Activated naive CD4-positive, alpha-beta T cell treated with anti-CD3 and anti-CD28 coated beads for 36 hours (primary cell): ENCODE measurements around the gene OR5F1. TPM values are rescaled to one million over a fixed set of nuclear protein-coding genes. Genes with fewer than 3 reads are reported as not detected.

Experiments
- CTCF ChIA-PET: fragments of 350-600 bp; sonication (Branson Sonifier 250); formaldehyde crosslinking; loops from one replicate; lab custom pipeline; 2021; ENCODE audit warnings: antibody characterized with exemption; lab: Charles Lee
- DNase-seq: peaks from one replicate; pipeline ENCODE4 v3.0.0-alpha.2; 2020
- H3K27ac Mint-ChIP-seq: one replicate; pipeline ENCODE4 v1.8.0; 2021; ENCODE audit warnings: mild to moderate bottlenecking, mixed read lengths
- H3K27me3 Mint-ChIP-seq: one replicate; pipeline ENCODE4 v1.8.0; 2021; ENCODE audit warnings: low read depth, mixed read lengths
- H3K36me3 Mint-ChIP-seq: one replicate; pipeline ENCODE4 v1.8.0; 2021; ENCODE audit warnings: low read depth, mixed read lengths
- H3K4me1 Mint-ChIP-seq: one replicate; pipeline ENCODE4 v1.8.0; 2021; ENCODE audit warnings: low read depth, mixed read lengths
- H3K4me3 Mint-ChIP-seq: one replicate; pipeline ENCODE4 v1.8.0; 2021; ENCODE audit warnings: mild to moderate bottlenecking, moderate library complexity, mixed read lengths
- H3K9me3 Mint-ChIP-seq: one replicate; pipeline ENCODE4 v1.8.0; 2021; ENCODE audit warnings: mixed read lengths
- intact Hi-C: fragments of 100-400 bp; cut with micrococcal nuclease; formaldehyde crosslinking; loops from one replicate; pipeline ENCODE4 v1.15.1; 2023
- total RNA-seq, 2 experiments: library from RNA; stranded (reverse); gene quantifications; one replicate each; pipeline ENCODE4 v1.2.3, GENCODE V29; 2021

The OR5F1 gene
- not detected for total RNA-seq

DNA sequence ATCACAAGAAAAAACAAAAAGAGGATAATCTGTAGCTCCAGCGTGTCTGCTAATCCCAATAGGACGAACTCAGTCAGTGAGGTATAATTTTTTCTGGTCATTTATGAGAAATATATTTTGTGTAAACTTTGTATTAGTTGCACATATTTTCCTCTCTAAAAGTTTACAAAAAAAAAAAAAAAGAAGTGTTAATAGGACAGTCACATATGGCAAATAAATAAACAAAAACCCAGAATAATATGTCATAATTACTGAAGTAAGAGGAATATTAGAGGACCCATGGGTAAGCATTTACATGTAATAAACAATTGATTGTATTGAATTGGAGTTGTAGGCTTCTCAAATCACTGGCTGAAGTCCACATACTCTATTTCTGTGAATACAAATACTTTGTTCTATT lies at the start of gene OR5F1:
TSS of gene OR5F1 (minus strand) at position 101 of the 400 bp plus-strand sequence. CDS start at position 101, 0 bp downstream.
- no peak for DNase-seq
- no peaks in the 10 kb centered on the region for H3K4me1 Mint-ChIP-seq
- CTCF ChIA-PET, result no interaction called here
- H3K27me3 Mint-ChIP-seq, result no peaks in the 10 kb centered on the region
- no peaks in the 10 kb centered on the region for H3K36me3 Mint-ChIP-seq
- intact Hi-C loops, result no loop called here
- peaks cover 4% of the 10 kb centered on the region for H3K9me3 Mint-ChIP-seq
- H3K4me3 Mint-ChIP-seq, result no peak within 1 kb of the TSS
- no peak within 1 kb of the TSS for H3K27ac Mint-ChIP-seq

DNA sequence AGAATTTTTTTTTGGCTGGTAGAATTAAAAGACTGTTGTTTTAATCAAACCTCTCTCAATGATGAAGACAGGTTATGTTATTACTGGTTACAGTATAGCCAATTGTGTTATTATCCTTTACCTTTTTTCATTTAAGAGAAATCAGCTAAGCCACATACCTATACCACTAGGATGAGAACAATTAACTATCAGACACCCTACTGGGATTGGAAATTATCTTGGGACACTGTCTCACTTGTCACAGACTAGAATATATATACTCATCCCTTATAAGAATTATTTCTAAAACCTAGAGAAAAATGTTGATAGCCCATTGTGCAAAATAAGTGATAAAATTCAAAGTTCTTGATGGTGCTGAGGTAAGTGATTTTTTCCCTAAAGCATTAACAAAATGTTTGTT lies 32.9 kb upstream of the OR5F1 start, which contains the start of gene OR5AS1:
TSS of gene OR5AS1 (plus strand) at position 301 of the 400 bp plus-strand sequence. CDS start 2,765 bp downstream, outside the sequence.
- intact Hi-C loops, result no loop called here
- peaks cover 3% of the 10 kb centered on the region for H3K9me3 Mint-ChIP-seq
- H3K4me1 Mint-ChIP-seq, result no peaks in the 10 kb centered on the region
- H3K4me3 Mint-ChIP-seq, result no peak within 1 kb of the TSS
- CTCF ChIA-PET, result no interaction called here
- H3K36me3 Mint-ChIP-seq, result no peaks in the 10 kb centered on the region
- H3K27ac Mint-ChIP-seq, result no peak within 1 kb of the TSS
- DNase-seq, result no peak
- no peaks in the 10 kb centered on the region for H3K27me3 Mint-ChIP-seq

DNA sequence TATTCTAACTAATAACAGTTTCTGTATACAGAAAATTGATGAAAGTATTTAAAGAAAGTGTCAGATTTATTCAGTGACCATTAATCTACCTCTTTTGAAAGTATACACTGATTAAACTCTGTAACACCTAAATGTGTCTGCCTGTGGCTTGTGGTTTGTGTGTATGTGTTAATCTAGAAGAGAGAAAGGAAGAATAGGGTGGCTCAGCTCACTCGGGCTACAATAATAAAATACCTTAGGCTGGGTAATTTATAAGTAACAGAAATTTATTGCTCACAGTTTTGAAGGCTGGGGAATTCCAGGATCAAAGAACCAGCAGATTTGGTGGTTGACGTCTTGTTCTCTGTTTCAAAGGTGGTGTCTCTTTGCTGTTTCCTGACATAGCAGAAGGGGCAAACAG lies 19.4 kb upstream of the OR5F1 start:
- Mint-ChIP-seq H3K4me1 (no peaks in the 10 kb centered on the region), H3K27me3 (no peaks in the 10 kb centered on the region), H3K36me3 (peaks cover 1% of the 10 kb centered on the region), H3K27ac (no peak overlapping the region), H3K9me3 (peaks cover 10% of the 10 kb centered on the region), H3K4me3 (no peak overlapping the region)
- DNase-seq, result no peak
- intact Hi-C loops, result no loop called here
- CTCF ChIA-PET, result no interaction called here

DNA sequence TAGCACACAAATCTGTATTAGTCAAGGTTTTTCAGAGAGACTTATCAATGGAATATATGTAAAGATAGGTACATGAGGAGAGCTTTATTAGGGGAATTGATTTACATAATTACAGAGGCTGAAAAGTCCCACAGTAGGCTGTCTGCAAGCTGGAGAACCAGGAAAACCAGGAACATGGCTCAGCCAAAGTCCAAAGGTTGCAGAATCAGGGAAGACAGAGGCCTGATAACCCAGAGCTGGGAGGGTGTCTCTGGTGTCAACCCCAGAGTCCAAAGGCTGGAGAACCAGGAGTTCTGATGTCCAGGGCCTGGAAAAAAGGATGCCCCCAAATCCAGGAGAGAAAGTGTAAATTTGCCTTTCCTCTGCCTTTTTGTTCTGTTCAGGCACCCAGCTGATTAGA lies 16.3 kb upstream of the OR5F1 start:
- Mint-ChIP-seq H3K27me3 (no peaks in the 10 kb centered on the region), H3K4me3 (no peak overlapping the region), H3K36me3 (peaks cover 1% of the 10 kb centered on the region), H3K4me1 (no peaks in the 10 kb centered on the region), H3K27ac (no peak overlapping the region), H3K9me3 (peaks cover 6% of the 10 kb centered on the region)
- intact Hi-C loops, result no loop called here
- CTCF ChIA-PET, result no interaction called here
- DNase-seq, result no peak

DNA sequence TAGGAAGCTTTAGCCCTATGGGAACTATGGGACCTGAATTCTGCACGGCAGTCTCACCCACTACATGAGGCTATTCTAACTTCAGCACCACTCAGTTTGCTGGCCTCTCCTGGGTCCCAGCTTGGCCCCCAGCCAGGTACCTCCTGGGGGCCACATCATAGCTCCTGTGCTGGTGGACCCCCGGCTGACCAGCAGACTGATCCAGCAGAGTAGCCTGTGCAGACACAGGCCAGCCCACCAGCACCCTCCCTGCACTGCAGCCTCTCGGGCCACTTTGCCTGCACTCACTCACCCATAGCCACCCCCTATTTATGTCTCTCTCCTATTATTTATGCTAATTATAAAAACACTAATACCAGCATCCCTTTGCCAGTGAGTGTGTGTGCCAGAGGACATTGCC lies 23.5 kb downstream of the OR5F1 start:
- Mint-ChIP-seq H3K4me3 (no peak overlapping the region), H3K36me3 (no peaks in the 10 kb centered on the region), H3K9me3 (peaks cover 9% of the 10 kb centered on the region), H3K4me1 (no peaks in the 10 kb centered on the region), H3K27ac (no peak overlapping the region), H3K27me3 (no peaks in the 10 kb centered on the region)
- DNase-seq, result no peak
- intact Hi-C loops, result no loop called here
- CTCF ChIA-PET, result no interaction called here

DNA sequence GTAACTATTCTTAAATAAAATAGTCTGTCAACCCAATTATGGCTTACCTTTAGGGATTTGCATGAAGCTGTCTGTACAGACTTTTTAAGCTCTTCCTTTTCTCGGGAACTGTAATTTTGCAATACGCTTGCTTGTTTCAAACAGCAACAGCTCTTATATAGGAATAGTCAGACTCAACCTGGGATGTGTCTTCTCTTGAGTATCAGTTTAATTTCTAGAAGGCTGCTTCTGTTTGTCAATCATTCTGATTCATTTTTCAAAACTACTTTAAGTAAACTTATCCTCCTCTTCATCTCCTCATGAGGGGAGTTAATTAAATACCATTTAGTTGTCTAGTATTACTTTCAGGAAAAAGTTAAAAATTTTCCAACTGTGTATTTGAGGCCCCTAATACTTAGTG lies 24.6 kb downstream of the OR5F1 start, which contains the start of gene OR10AG1:
TSS of gene OR10AG1 (minus strand) at position 101 of the 400 bp plus-strand sequence. CDS start at position 63, 38 bp downstream.
- Mint-ChIP-seq H3K36me3 (no peaks in the 10 kb centered on the region), H3K4me1 (no peaks in the 10 kb centered on the region), H3K9me3 (peaks cover 11% of the 10 kb centered on the region), H3K4me3 (no peak within 1 kb of the TSS), H3K27ac (no peak within 1 kb of the TSS), H3K27me3 (no peaks in the 10 kb centered on the region)
- intact Hi-C loops, result no loop called here
- DNase-seq, result no peak
- CTCF ChIA-PET, result no interaction called here

DNA sequence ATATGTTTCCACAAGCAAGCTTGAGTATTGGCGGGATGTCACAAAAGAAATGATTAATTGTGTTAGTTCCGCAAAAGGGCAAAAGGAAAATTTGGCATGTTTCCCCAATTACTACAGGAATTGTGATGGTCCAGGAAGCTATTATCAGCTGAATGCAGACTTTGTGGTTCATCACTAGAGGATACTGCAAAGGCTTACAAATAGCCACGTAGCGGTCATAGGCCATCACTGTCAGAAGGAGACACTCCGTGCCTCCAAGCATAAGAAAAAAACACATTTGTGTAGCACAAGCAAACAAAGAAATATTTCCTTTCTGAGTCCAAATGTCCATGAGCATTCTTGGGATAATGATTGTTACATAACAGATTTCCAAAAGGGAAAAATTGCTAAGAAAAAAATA lies 26.5 kb downstream of the OR5F1 start:
- H3K4me3 Mint-ChIP-seq, result no peak overlapping the region
- no peak for DNase-seq
- H3K27ac Mint-ChIP-seq, result no peak overlapping the region
- no peaks in the 10 kb centered on the region for H3K4me1 Mint-ChIP-seq
- no peaks in the 10 kb centered on the region for H3K36me3 Mint-ChIP-seq
- peaks cover 11% of the 10 kb centered on the region for H3K9me3 Mint-ChIP-seq
- CTCF ChIA-PET, result no interaction called here
- H3K27me3 Mint-ChIP-seq, result no peaks in the 10 kb centered on the region
- intact Hi-C loops, result no loop called here

DNA sequence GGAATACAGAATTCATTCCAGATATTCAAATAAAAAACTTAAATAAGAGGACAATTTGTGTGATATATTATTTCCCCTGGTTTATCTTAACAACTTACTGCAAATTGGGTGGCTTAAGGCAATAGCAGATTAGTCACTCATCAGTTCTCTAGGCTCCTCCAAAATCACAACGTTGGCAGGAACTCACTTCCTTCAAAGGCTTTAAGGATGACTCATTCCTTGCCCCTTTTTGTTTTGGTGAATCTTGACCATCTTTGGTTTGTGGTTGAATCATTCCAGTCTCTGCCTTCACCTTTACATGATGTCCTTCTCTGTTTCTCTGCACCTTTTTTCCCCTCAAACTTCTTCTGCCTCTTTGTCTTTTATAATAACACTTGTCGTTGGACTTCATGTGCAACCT lies 28.0 kb downstream of the OR5F1 start:
- CTCF ChIA-PET, result no interaction called here
- no peaks in the 10 kb centered on the region for H3K4me1 Mint-ChIP-seq
- H3K9me3 Mint-ChIP-seq, result peaks cover 5% of the 10 kb centered on the region
- intact Hi-C loops, result no loop called here
- H3K27me3 Mint-ChIP-seq, result no peaks in the 10 kb centered on the region
- H3K27ac Mint-ChIP-seq, result no peak overlapping the region
- H3K4me3 Mint-ChIP-seq, result no peak overlapping the region
- no peaks in the 10 kb centered on the region for H3K36me3 Mint-ChIP-seq
- no peak for DNase-seq

DNA sequence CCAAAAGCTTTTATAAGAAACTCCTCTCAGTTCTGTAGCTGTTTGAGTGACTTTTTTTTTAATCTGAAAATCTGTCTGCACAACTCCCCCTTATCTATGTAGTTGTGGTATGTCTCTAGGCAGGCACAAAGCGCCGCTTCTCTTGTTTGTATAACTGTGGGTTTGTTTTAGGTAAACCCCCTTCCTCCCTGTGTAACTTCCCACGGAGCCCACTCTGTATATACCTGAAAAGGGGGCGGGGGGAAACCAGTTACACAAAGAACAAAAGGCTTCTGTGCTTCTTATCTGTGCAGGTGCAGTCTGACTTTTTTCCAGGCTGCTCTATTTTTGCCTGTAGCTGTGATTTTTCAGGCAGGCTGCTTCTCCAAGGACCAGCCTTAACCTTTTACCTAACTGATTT lies 37.9 kb downstream of the OR5F1 start:
- no peak for DNase-seq
- no peaks in the 10 kb centered on the region for H3K27me3 Mint-ChIP-seq
- CTCF ChIA-PET, result interaction anchor here (0.6 kb wide), 2 partner anchors 40 to 58 kb away, joined by 3 read pairs; no protein-coding TSS in a partner anchor

DNA sequence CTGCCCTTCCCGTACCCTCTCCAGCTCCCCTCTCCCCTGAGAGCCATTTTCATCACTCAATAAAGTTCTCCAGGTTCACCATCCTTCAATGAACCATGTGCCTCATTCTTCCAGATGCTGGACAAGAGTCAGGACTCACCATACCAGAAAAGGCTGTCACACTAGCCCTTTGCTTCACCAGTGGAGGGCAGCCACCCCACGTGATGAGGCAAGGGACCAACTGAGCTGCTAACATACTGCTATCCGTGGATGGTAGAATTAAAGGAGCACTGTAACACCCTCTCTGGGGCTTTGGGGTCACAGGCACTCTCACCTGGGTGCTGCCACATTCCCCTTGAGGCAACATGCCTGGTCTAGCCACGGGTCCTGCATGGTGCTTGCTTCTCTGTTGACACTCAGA lies 45.1 kb downstream of the OR5F1 start:
- Mint-ChIP-seq H3K27ac (no peak overlapping the region), H3K4me3 (no peak overlapping the region), H3K9me3 (peaks cover 2% of the 10 kb centered on the region), H3K36me3 (no peaks in the 10 kb centered on the region), H3K4me1 (no peaks in the 10 kb centered on the region), H3K27me3 (no peaks in the 10 kb centered on the region)
- CTCF ChIA-PET, result no interaction called here
- intact Hi-C loops, result no loop called here
- DNase-seq, result no peak

More for the DNA sequence above, 37.9 kb downstream of the OR5F1 start:
- no peaks in the 10 kb centered on the region for H3K36me3 Mint-ChIP-seq
- no peak overlapping the region for H3K4me3 Mint-ChIP-seq
- intact Hi-C loops, result no loop called here
- peaks cover 6% of the 10 kb centered on the region for H3K9me3 Mint-ChIP-seq
- H3K4me1 Mint-ChIP-seq, result no peaks in the 10 kb centered on the region
- H3K27ac Mint-ChIP-seq, result no peak overlapping the region

Other genes with a start within 250 kb of the OR5F1 start
- not detected for gene OR5D13, start 221.2 kb downstream of the OR5F1 start, total RNA-seq
- gene OR5D14, start 199.1 kb downstream of the OR5F1 start, total RNA-seq, result not detected
- gene OR5L1, start 183.3 kb downstream of the OR5F1 start, total RNA-seq, result not detected
- not detected for gene OR5D18, start 175.0 kb downstream of the OR5F1 start, total RNA-seq
- not detected for gene OR5L2, start 167.4 kb downstream of the OR5F1 start, total RNA-seq
- gene OR5D16, start 155.9 kb downstream of the OR5F1 start, total RNA-seq, result not detected
- not detected for gene TRIM51, start 111.3 kb downstream of the OR5F1 start, total RNA-seq
- not detected for gene OR5W2, start 80.0 kb downstream of the OR5F1 start, total RNA-seq
- gene OR5I1, start 58.2 kb downstream of the OR5F1 start, total RNA-seq, result not detected
- not detected for gene OR10AG1, start 24.7 kb downstream of the OR5F1 start, total RNA-seq
- gene OR5AS1, start 33.0 kb upstream of the OR5F1 start, total RNA-seq, result not detected
- gene OR8I2, start 98.7 kb upstream of the OR5F1 start, total RNA-seq, result not detected
- gene OR8H2, start 109.1 kb upstream of the OR5F1 start, total RNA-seq, result not detected
- not detected for gene OR8H3, start 127.7 kb upstream of the OR5F1 start, total RNA-seq
- not detected for gene OR8J3, start 145.6 kb upstream of the OR5F1 start, total RNA-seq
- gene OR8K5, start 165.7 kb upstream of the OR5F1 start, total RNA-seq, result not detected
- gene OR5J2, start 182.0 kb upstream of the OR5F1 start, total RNA-seq, result not detected
- not detected for gene OR5T2, start 239.6 kb upstream of the OR5F1 start, total RNA-seq